Hindlimb muscle (tissue), 1 donor: ENCODE measurements around the gene GLRX2. TPM values are rescaled to one million over a fixed set of nuclear protein-coding genes. Genes with fewer than 3 reads are reported as not detected.

Experiments
- DNase-seq: peaks from one replicate; pipeline ENCODE4 v3.0.0-alpha.2; 2013
- polyA plus RNA-seq: library from polyadenylated mRNA; unstranded; fragments of 120-200 nt; gene quantifications from one replicate; pipeline ENCODE4 v1.2.1, GENCODE V29; 2013; ENCODE audit not compliant: insufficient read length

The GLRX2 gene
- polyA plus RNA-seq, 1 donor: 14.0 TPM

GRCh38 chr1:193111641-193112090 lies 6.5 kb upstream of the GLRX2 start:
- no peak for DNase-seq

GRCh38 chr1:193110864-193111263 lies 5.7 kb upstream of the GLRX2 start:
- no peak for DNase-seq

GRCh38 chr1:193110246-193110645 lies 5.0 kb upstream of the GLRX2 start:
- DNase-seq: no peak

- DNase-seq: no peak
These were observed 4.4 kb upstream of the GLRX2 start for GRCh38 chr1:193109619-193110018.

GRCh38 chr1:193108471-193108870 lies 3.3 kb upstream of the GLRX2 start:
- DNase-seq: no peak

GRCh38 chr1:193105821-193106177 lies 585 bp upstream of the GLRX2 start:
- DNase-seq: no peak

GRCh38 chr1:193104502-193104906 lies 710 bp downstream of the GLRX2 start:
- no peak for DNase-seq

- no peak for DNase-seq
These were observed 1.3 kb downstream of the GLRX2 start for GRCh38 chr1:193103759-193104501.

- DNase-seq: no peak
These were observed 2.6 kb downstream of the GLRX2 start for GRCh38 chr1:193102662-193103061.

- DNase-seq: no peak
These were observed 11.1 kb downstream of the GLRX2 start for GRCh38 chr1:193094112-193094511.

GRCh38 chr1:193090865-193091264 lies 14.3 kb downstream of the GLRX2 start:
- DNase-seq: no peak

GRCh38 chr1:193087893-193088292 lies 17.3 kb downstream of the GLRX2 start:
- no peak for DNase-seq

GRCh38 chr1:193086342-193086741 lies 18.9 kb downstream of the GLRX2 start:
- DNase-seq: no peak

GRCh38 chr1:193085263-193085662 lies 20.0 kb downstream of the GLRX2 start:
- no peak for DNase-seq

GRCh38 chr1:193083365-193084088 lies 21.7 kb downstream of the GLRX2 start:
- DNase-seq: no peak

GRCh38 chr1:193079187-193079586 lies 26.0 kb downstream of the GLRX2 start:
- no peak for DNase-seq

- no peak for DNase-seq
These were observed 27.2 kb downstream of the GLRX2 start for GRCh38 chr1:193077991-193078390.

GRCh38 chr1:193070942-193071341 lies 34.3 kb downstream of the GLRX2 start:
- DNase-seq: no peak

- DNase-seq: no peak
These were observed 34.8 kb downstream of the GLRX2 start for GRCh38 chr1:193070386-193070753.

GRCh38 chr1:193069748-193070385 lies 35.3 kb downstream of the GLRX2 start:
- DNase-seq: no peak

GRCh38 chr1:193068013-193068412 lies 37.2 kb downstream of the GLRX2 start:
- DNase-seq: no peak

GRCh38 chr1:193066606-193067005 lies 38.6 kb downstream of the GLRX2 start:
- DNase-seq: no peak

GRCh38 chr1:193065954-193066353 lies 39.3 kb downstream of the GLRX2 start:
- no peak for DNase-seq
